Osteoblast (primary cell): ENCODE measurements around the gene LHFPL2. TPM values are rescaled to one million over a fixed set of nuclear protein-coding genes. Genes with fewer than 3 reads are reported as not detected.

Experiments used
- DNase-seq: peaks from one replicate; pipeline ENCODE4 v3.0.0; 2011; ENCODE audit warnings: low spot score, mixed read lengths; ENCODE audit not compliant: insufficient read length; ENCODE audit errors: missing footprints
- H2AFZ ChIP-seq: 2 replicates; pipeline ENCODE4 v1.6.0; 2011; ENCODE audit warnings: mild to moderate bottlenecking, low read length
- H3K27ac ChIP-seq: 2 replicates; pipeline ENCODE4 v1.5.1; 2011; ENCODE audit warnings: mild to moderate bottlenecking, low read depth, low read length, moderate library complexity
- H3K27me3 ChIP-seq: 2 replicates; pipeline ENCODE4 v1.6.0; 2012; ENCODE audit warnings: mild to moderate bottlenecking, control low read depth, inconsistent platforms, low read length, moderate library complexity; ENCODE audit not compliant: insufficient read depth
- H3K36me3 ChIP-seq: 2 replicates; pipeline ENCODE4 v1.5.1; 2011; ENCODE audit warnings: mild to moderate bottlenecking, low read length, control low read depth, moderate library complexity; ENCODE audit not compliant: insufficient read depth
- H3K4me1 ChIP-seq: 2 replicates; pipeline ENCODE4 v1.5.1; 2011; ENCODE audit warnings: mild to moderate bottlenecking, low read length, control low read depth, moderate library complexity; ENCODE audit not compliant: insufficient read depth
- H3K4me2 ChIP-seq: 2 replicates; pipeline ENCODE4 v1.6.0; 2011; ENCODE audit warnings: mild to moderate bottlenecking, low read length; ENCODE audit not compliant: insufficient read depth
- H3K4me3 ChIP-seq: fragments of 200-600 bp; sonication (generic); 3 replicates; pipeline ENCODE4 v1.5.1; 2012; ENCODE audit warnings: mild to moderate bottlenecking, low read length, inconsistent platforms; ENCODE audit not compliant: insufficient read depth
- H3K79me2 ChIP-seq: 2 replicates; pipeline ENCODE4 v1.6.0; 2012; ENCODE audit warnings: mild to moderate bottlenecking, low read length, control low read depth, inconsistent platforms; ENCODE audit not compliant: insufficient read depth
- H3K9me3 ChIP-seq: 2 replicates; pipeline ENCODE4 v1.5.1; 2011; ENCODE audit warnings: low read depth, low read length, control low read depth
- H4K20me1 ChIP-seq: 2 replicates; pipeline ENCODE4 v1.6.0; 2012; ENCODE audit warnings: mild to moderate bottlenecking, low read length, control low read depth; ENCODE audit not compliant: insufficient read depth
- total RNA-seq: library from RNA; depleted of rRNA; stranded (reverse); fragments of >200 nt; gene quantifications from 2 replicates; pipeline ENCODE4 v1.2.3, GENCODE V29; 2012
- TF ChIP-seq, protein P1 (sequence below): IDR thresholded peaks from 2 replicates; pipeline ENCODE4 v1.5.1; 2011; ENCODE audit warnings: mild to moderate bottlenecking, low read depth, low read length, moderate library complexity; ENCODE audit errors: extremely low read depth

Gene LHFPL2
- total RNA-seq, 1 donor = 64.4 TPM

DNA sequence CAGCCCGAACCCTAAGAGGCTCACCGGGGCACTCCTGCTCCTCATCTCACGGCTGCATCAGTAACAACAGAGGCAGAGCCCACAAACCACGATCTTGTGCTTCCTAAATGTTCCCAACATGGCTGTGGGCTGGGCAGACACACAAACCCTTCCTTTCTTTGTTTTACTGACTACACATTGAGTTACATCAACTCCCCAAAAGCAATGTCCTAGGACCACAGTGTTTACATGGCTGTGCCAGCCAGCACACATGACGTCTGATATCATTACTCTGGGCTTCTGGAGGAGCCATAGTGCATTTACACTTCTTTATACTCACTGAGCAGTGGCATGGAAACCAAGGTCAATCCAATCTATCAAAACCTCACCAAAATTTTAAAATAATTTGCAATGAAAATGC lies 101.4 kb downstream of the LHFPL2 start:
- Histone ChIP-seq H4K20me1 (peaks cover 4% of the 10 kb centered on the region), H3K79me2 (peaks cover 41% of the 10 kb centered on the region), H3K4me3 (peak overlapping the region; percentile 45), H3K9me3 (no peaks in the 10 kb centered on the region), H3K4me1 (peaks cover 47% of the 10 kb centered on the region), H3K27ac (peak overlapping the region; percentile 97), H2AFZ (peak overlapping the region; percentile 8), H3K36me3 (no peaks in the 10 kb centered on the region), H3K4me2 (peak overlapping the region; percentile 65), H3K27me3 (no peaks in the 10 kb centered on the region)
- TF ChIP-seq, protein P1, sequence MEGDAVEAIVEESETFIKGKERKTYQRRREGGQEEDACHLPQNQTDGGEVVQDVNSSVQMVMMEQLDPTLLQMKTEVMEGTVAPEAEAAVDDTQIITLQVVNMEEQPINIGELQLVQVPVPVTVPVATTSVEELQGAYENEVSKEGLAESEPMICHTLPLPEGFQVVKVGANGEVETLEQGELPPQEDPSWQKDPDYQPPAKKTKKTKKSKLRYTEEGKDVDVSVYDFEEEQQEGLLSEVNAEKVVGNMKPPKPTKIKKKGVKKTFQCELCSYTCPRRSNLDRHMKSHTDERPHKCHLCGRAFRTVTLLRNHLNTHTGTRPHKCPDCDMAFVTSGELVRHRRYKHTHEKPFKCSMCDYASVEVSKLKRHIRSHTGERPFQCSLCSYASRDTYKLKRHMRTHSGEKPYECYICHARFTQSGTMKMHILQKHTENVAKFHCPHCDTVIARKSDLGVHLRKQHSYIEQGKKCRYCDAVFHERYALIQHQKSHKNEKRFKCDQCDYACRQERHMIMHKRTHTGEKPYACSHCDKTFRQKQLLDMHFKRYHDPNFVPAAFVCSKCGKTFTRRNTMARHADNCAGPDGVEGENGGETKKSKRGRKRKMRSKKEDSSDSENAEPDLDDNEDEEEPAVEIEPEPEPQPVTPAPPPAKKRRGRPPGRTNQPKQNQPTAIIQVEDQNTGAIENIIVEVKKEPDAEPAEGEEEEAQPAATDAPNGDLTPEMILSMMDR = no peak
- no peak for DNase-seq

DNA sequence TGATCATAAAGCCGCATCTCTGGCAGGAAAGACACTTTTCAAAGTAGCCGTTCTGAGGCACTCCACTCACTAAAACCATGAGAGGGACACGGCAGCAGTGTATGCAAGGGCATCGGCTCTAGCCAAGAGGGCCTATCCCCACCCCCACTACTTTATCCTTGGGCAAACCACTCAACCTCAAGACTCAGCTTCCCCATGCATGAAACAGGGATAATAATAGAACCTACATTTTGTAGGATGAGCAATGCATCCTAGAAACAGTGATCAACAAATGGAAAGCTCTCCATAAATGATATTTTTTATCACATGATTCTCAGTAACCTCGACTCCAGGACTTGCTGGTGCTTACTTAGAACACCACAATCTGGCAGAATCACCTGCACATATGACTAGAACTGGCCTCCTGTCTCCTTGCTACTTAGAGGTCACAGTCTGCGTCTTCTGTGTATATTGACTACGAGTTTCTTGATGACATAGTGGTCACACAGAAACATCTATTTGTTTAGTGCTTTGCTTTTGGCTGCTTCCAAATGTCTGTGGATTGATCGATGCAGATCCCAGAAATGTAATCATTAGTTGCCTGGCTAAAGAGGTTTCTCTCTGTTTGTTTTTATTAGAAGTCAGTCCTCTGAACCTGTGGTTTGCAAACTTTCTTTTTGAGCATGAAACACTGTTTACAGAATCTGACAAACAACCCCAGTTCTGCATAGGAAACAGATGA lies 102.1 kb downstream of the LHFPL2 start:
- no peak overlapping the region for H3K4me2 ChIP-seq
- no peak overlapping the region for H3K4me3 ChIP-seq
- peaks cover 47% of the 10 kb centered on the region for H3K4me1 ChIP-seq
- no peaks in the 10 kb centered on the region for H3K36me3 ChIP-seq
- no peaks in the 10 kb centered on the region for H3K9me3 ChIP-seq
- H3K27me3 ChIP-seq = no peaks in the 10 kb centered on the region
- no peak for DNase-seq
- H2AFZ ChIP-seq = no peak overlapping the region
- H3K79me2 ChIP-seq = peaks cover 41% of the 10 kb centered on the region
- H4K20me1 ChIP-seq = peaks cover 4% of the 10 kb centered on the region
- TF ChIP-seq, protein P1 = no peak
- peak overlapping the region; percentile 97 for H3K27ac ChIP-seq

DNA sequence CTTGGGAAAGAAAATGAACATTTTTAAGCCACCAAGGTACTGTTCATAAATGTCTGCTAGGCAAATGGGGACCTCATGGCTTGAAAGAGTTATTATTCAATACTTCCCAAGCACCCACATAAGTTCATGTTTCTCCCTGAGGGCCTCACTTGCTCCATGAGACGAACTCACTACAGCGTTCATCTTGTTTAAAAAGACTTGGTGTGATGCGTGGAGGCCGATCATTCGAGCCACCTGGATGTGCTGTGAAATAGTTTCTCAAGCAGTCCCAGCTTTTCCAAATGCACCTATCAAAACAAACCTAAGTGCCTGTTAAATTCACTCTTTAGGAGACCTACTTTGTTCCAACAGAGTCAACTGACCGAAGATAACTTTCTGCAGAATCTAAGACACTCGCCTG lies 103.2 kb downstream of the LHFPL2 start:
- H3K27ac ChIP-seq = peak overlapping the region; percentile 71
- H3K4me1 ChIP-seq = peaks cover 38% of the 10 kb centered on the region

DNA sequence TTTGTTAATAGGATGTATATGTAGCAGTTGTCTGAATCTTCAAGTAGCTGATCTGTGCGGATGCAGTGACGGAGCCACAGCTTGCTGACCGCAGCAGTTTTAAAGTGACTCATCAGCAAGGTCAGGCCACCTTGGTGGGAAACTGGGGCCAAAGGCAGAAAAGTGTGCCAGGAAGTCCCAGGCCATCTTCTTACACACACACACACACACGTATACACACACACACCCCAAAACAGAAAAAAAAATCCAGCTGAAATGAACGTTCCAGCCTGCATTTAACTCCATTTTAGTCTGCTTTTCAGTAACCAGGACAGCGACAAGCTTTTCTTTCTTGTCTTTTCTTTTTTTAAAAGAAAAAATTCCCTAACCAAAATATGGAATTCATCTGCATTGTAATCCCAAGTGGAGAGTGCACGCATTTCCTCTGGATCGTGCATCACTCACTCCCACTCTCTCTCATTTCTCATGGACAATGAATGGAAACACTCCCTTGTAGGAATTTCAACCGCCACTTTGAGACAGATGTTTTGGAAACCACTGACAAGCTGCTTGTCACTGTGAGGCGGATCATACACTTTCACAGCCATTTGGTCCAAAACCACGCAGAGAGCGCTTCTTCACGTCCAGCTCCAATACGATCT lies 103.9 kb downstream of the LHFPL2 start:
- Histone ChIP-seq H3K4me3 (no peak overlapping the region), H3K27me3 (no peaks in the 10 kb centered on the region), H3K27ac (peak overlapping the region; percentile 71), H3K79me2 (peaks cover 51% of the 10 kb centered on the region), H3K4me1 (peaks cover 38% of the 10 kb centered on the region), H3K4me2 (peak overlapping the region; percentile 16), H3K9me3 (no peaks in the 10 kb centered on the region), H2AFZ (no peak overlapping the region), H3K36me3 (no peaks in the 10 kb centered on the region), H4K20me1 (peaks cover 4% of the 10 kb centered on the region)
- no peak for DNase-seq
- TF ChIP-seq, protein P1 = no peak

More for the DNA sequence above, 103.2 kb downstream of the LHFPL2 start:
- Histone ChIP-seq H4K20me1 (peaks cover 4% of the 10 kb centered on the region), H3K79me2 (peaks cover 44% of the 10 kb centered on the region), H2AFZ (no peak overlapping the region), H3K4me2 (no peak overlapping the region), H3K4me3 (no peak overlapping the region), H3K36me3 (no peaks in the 10 kb centered on the region), H3K9me3 (no peaks in the 10 kb centered on the region), H3K27me3 (no peaks in the 10 kb centered on the region)
- DNase-seq = no peak
- TF ChIP-seq, protein P1 = no peak
